ENCODE measurements around the gene CYTH1.

GRCh38 chr17:78765821-78766220 is 16.3 kb downstream of the CYTH1 start:
- TF ChIP-seq EZH2 (IDR thresholded peaks at IDR 0.05; ENCODE audit: low read depth), result no peak
- TF ChIP-seq CTCF (conservative IDR thresholded peaks at IDR 0.05), result no peak
